HepG2 (cell line): Measurements from ENCODE around the gene TSPAN7. TPM values are rescaled to one million over a fixed set of nuclear protein-coding genes. Genes with fewer than 3 reads are reported as not detected.

ENCODE experiments used
- ATAC-seq: fragments of 200-7000 bp; cut with Tn5 transposase; 3 replicates; pipeline ENCODE4 v1.9.1; 2020; ENCODE audit warnings: mild to moderate bottlenecking, moderate library complexity
- BruUV-seq: library from RNA; stranded (reverse); fragments of 400-500 nt; replicated peaks from 2 replicates; lab custom pipeline; 2021; lab: Mats Ljungman, UMichigan
- CTCF ChIA-PET: fragments of 300-600 bp; formaldehyde crosslinking; extraction: SDS; loops from one replicate; lab custom pipeline; 2021; ENCODE audit warnings: low total read pairs, inconsistent platforms, low intra/inter-chr PET ratio; lab: Yijun Ruan, JAX
- POLR2A ChIA-PET: fragments of 350-600 bp; sonication (Branson Sonifier 250); formaldehyde crosslinking; loops from one replicate; lab custom pipeline; 2020; ENCODE audit warnings: antibody characterized with exemption, inconsistent platforms; lab: Yijun Ruan, JAX
- DNase-seq: peaks from one replicate; pipeline ENCODE4 v3.0.0-alpha.2; 2015; ENCODE audit warnings: low spot score
- FAIRE-seq: peaks from 3 replicates; lab custom pipeline; 2011; peaks lifted over from hg19 to GRCh38; lab: Jason Lieb, UNC
- H2AFZ ChIP-seq: one replicate; pipeline ENCODE4 v1.6.1; 2011; ENCODE audit warnings: low read length, inconsistent platforms
- H3K27ac ChIP-seq: fragments of 300-600 bp; 3 replicates; pipeline ENCODE4 v1.8.0; 2011; ENCODE audit warnings: mixed run types, mild to moderate bottlenecking, mixed read lengths, low read length, inconsistent platforms; ENCODE audit not compliant: insufficient read depth; ENCODE audit errors: extremely low read length
- H3K27me3 ChIP-seq, 2 experiments: fragments of 200-600 bp in 1 of 2; 2 replicates in 1 of 2; 3 replicates in 1 of 2; pipeline versions ENCODE4 v1.6.0 to v1.8.0; 2011; ENCODE audit warnings: low read length in 2 of 2, mild to moderate bottlenecking in 2 of 2, moderate library complexity in 2 of 2, inconsistent platforms in 1 of 2; ENCODE audit not compliant: insufficient read depth in 2 of 2, control insufficient read depth in 1 of 2
- H3K36me3 ChIP-seq, 2 experiments: fragments of 200-600 bp in 1 of 2; replicated peaks in 1 of 2; 2 replicates in 1 of 2; 3 replicates in 1 of 2; pipeline versions ENCODE4 v1.5.1 to v1.8.0; 2011; ENCODE audit warnings: low read length in 2 of 2, inconsistent platforms in 1 of 2; ENCODE audit not compliant: insufficient read depth in 2 of 2, control insufficient read depth in 1 of 2
- H3K4me1 ChIP-seq: 2 replicates; pipeline ENCODE4 v1.5.1; 2012; ENCODE audit warnings: low read length, inconsistent platforms; ENCODE audit not compliant: insufficient read depth
- H3K4me2 ChIP-seq: 2 replicates; pipeline ENCODE4 v1.6.0; 2011; ENCODE audit warnings: low read depth, low read length, inconsistent platforms
- H3K4me3 ChIP-seq, 3 experiments: fragments of 200-600 bp in 1 of 3; sonication (generic), shearing (Covaris generic) in 1 of 3; replicated peaks in 1 of 3; 2 replicates each; pipeline ENCODE4 v1.5.1; 2011 to 2016; ENCODE audit warnings: low read length in 3 of 3, inconsistent platforms in 2 of 3, low read depth in 2 of 3, mild to moderate bottlenecking in 2 of 3, control low read depth in 1 of 3, mixed read lengths in 1 of 3; ENCODE audit not compliant: insufficient read depth in 1 of 3
- H3K79me2 ChIP-seq: one replicate; pipeline ENCODE4 v1.6.1; 2011; ENCODE audit warnings: low read length, inconsistent platforms; ENCODE audit not compliant: insufficient read depth
- H3K9ac ChIP-seq: 2 replicates; pipeline ENCODE4 v1.6.0; 2011; ENCODE audit warnings: mild to moderate bottlenecking, low read depth, low read length, inconsistent platforms; ENCODE audit not compliant: insufficient read depth
- H3K9me3 ChIP-seq: 2 replicates; pipeline ENCODE4 v1.5.1; 2012; ENCODE audit warnings: mild to moderate bottlenecking, low read length
- H4K20me1 ChIP-seq: 2 replicates; pipeline ENCODE4 v1.6.0; 2011; ENCODE audit warnings: inconsistent platforms, mild to moderate bottlenecking, low read length, moderate library complexity; ENCODE audit not compliant: insufficient read depth
- CREM ChIP-seq, 2 experiments: sonication (generic) in 1 of 2; formaldehyde crosslinking in 1 of 2; IDR thresholded peaks; 2 replicates each; pipeline versions ENCODE4 v1.4.0 to v1.6.1; 2016 to 2020; ENCODE audit warnings: antibody characterized with exemption in 1 of 2, mild to moderate bottlenecking in 1 of 2, missing genetic modification reagents in 1 of 2
- ERF ChIP-seq: IDR thresholded peaks from 2 replicates; pipeline ENCODE4 v1.6.1; 2018; ENCODE audit warnings: missing biosample characterization, missing genetic modification reagents
- GABPA ChIP-seq, 2 experiments: IDR thresholded peaks; 2 replicates each; pipeline ENCODE4 v1.6.1; 2011 to 2016; ENCODE audit warnings: low read depth in 2 of 2, low read length in 1 of 2, missing biosample characterization in 1 of 2, missing genetic modification characterization in 1 of 2
- MAFG ChIP-seq: sonication (generic); formaldehyde crosslinking; IDR thresholded peaks from 2 replicates; pipeline ENCODE4 v1.5.1; 2020; ENCODE audit warnings: mild to moderate bottlenecking, missing genetic modification reagents
- MLX ChIP-seq: IDR thresholded peaks from 2 replicates; pipeline ENCODE4 v1.6.1; 2016
- NFKBIZ ChIP-seq: IDR thresholded peaks from 2 replicates; pipeline ENCODE4 v1.6.1; 2018; ENCODE audit warnings: missing genetic modification reagents, missing compliant biosample characterization
- PCBP1 ChIP-seq: fragments of 200-400 bp; formaldehyde crosslinking; IDR thresholded peaks from 2 replicates; pipeline ENCODE4 v1.6.1; 2017; ENCODE audit warnings: mild to moderate bottlenecking, low read depth, low read length, borderline replicate concordance
- ZBED4 ChIP-seq: sonication (generic); formaldehyde crosslinking; IDR thresholded peaks from 2 replicates; pipeline ENCODE4 v1.4.0; 2020; ENCODE audit warnings: missing genetic modification reagents, borderline replicate concordance
- ZNF232 ChIP-seq: sonication (generic); formaldehyde crosslinking; IDR thresholded peaks from 2 replicates; pipeline ENCODE4 v1.4.0; 2020; ENCODE audit warnings: missing genetic modification reagents, borderline replicate concordance
- ZNF33A ChIP-seq: sonication (generic); formaldehyde crosslinking; IDR thresholded peaks from 2 replicates; pipeline ENCODE4 v1.5.1; 2020; ENCODE audit warnings: missing genetic modification reagents, mild to moderate bottlenecking, moderate library complexity, borderline replicate concordance
- ZNF383 ChIP-seq: sonication (generic); formaldehyde crosslinking; IDR thresholded peaks from 2 replicates; pipeline ENCODE4 v1.4.0; 2020; ENCODE audit warnings: missing genetic modification reagents, mild to moderate bottlenecking, borderline replicate concordance
- ZNF513 ChIP-seq: sonication (generic); formaldehyde crosslinking; conservative IDR thresholded peaks from 2 replicates; pipeline ENCODE4 v1.5.0; 2020; ENCODE audit warnings: missing genetic modification reagents
- ZNF543 ChIP-seq: sonication (generic); formaldehyde crosslinking; IDR thresholded peaks from 2 replicates; pipeline ENCODE4 v1.4.0; 2020; ENCODE audit warnings: mild to moderate bottlenecking, missing genetic modification reagents
- ZNF879 ChIP-seq: sonication (generic); formaldehyde crosslinking; IDR thresholded peaks from 2 replicates; pipeline ENCODE4 v1.8.1; 2023; ENCODE audit warnings: missing genetic modification reagents
- WGBS: methylation state at CpG from one replicate; pipeline ENCODE4 v1.1.6; 2017; ENCODE audit warnings: low lambda C conversion rate; 5-methylcytosine and 5-hydroxymethylcytosine counted together
- in situ Hi-C: cut with HindIII; loops from 2 replicates; pipeline ENCODE4 v1.10.0; 2017; ENCODE audit warnings: low pct_unique_long_range_greater_than_20kb; ENCODE audit not compliant: extremely low pct_ligation_motif_present
- intact Hi-C: fragments of 100-400 bp; cut with micrococcal nuclease; formaldehyde crosslinking; loops from one replicate; pipeline ENCODE4 v1.10.0; 2022; ENCODE audit not compliant: unreplicated experiment
- polyA plus RNA-seq, 8 experiments: library from polyadenylated mRNA; depleted of rRNA in 3 of 8; stranded (reverse) in 7 of 8; unstranded in 1 of 8; fragments of >200 nt; fragmentation: Illumina TruSeq in 4 of 8; extraction: Trizol in 4 of 8; gene quantifications; 2 replicates each; pipeline versions ENCODE4 v1.2.1 to v1.2.3, GENCODE V29; 2011 to 2016; ENCODE audit warnings: low read depth in 4 of 8, missing spikeins in 1 of 8, mixed read lengths in 1 of 8; ENCODE audit not compliant: insufficient read depth in 1 of 8
- total RNA-seq, 5 experiments: library from RNA; depleted of rRNA; stranded (reverse); fragments of >200 nt; fragmentation: Illumina TruSeq; extraction: Trizol; gene quantifications; 2 replicates each; pipeline ENCODE4 v1.2.3, GENCODE V29; 2016; ENCODE audit warnings: low read depth in 1 of 5

TSPAN7 gene
- total and polyA plus RNA-seq, 2 of the 13 experiments (the other 11 are each of a cell fraction or from before 2014, with no cell fraction given), result 21.4 to 47.1 TPM

- H3K4me1 ChIP-seq, result no peaks in the 10 kb centered on the region
- WGBS, result 92% methylated on average over 6 of the region's 6 CpGs
- no peak overlapping the region for H3K4me2 ChIP-seq
- ChIA-PET POLR2A (no interaction called here), CTCF (no interaction called here)
- H3K27me3 ChIP-seq, result no peaks in the 10 kb centered on the region
- no peaks in the 10 kb centered on the region for H3K79me2 ChIP-seq
- no TSS peak for BruUV-seq
- no peak for TF ChIP-seq ZBED4 (CRISPR knock-in tag)
- no peak for TF ChIP-seq ZNF33A
- TF ChIP-seq CREM (IDR thresholded peaks at IDR 0.05), result no peak
- no peak for TF ChIP-seq CREM (CRISPR knock-in tag; IDR thresholded peaks at IDR 0.05)
- TF ChIP-seq GABPA (IDR thresholded peaks at IDR 0.05; ENCODE audit: low read depth, low read length), result no peak
- TF ChIP-seq GABPA (CRISPR knock-in tag; IDR thresholded peaks at IDR 0.05; ENCODE audit: low read depth), result no peak
- no peak for TF ChIP-seq ZNF879
- TF ChIP-seq PCBP1, result no peak
- TF ChIP-seq MAFG (CRISPR knock-in tag), result no peak
- TF ChIP-seq MLX, result no peak
- no peak for TF ChIP-seq ERF (CRISPR knock-in tag)
- TF ChIP-seq NFKBIZ (CRISPR knock-in tag), result no peak
- no peak for TF ChIP-seq ZNF232 (CRISPR knock-in tag)
- TF ChIP-seq ZNF383 (CRISPR knock-in tag), result no peak
- no peak for TF ChIP-seq ZNF513
- no peak for TF ChIP-seq ZNF543
- FAIRE-seq, result no peak
- ATAC-seq, result no peak
- no peak overlapping the region for H2AFZ ChIP-seq
- H3K4me3 ChIP-seq, result no peak overlapping the region
- no peak overlapping the region for H3K27ac ChIP-seq
- no peaks in the 10 kb centered on the region for H3K9me3 ChIP-seq
- no peaks in the 10 kb centered on the region for H3K36me3 ChIP-seq
- no peaks in the 10 kb centered on the region for H4K20me1 ChIP-seq
- intact Hi-C loops (no loop called here), in situ Hi-C loops (no loop called here)
- no peak overlapping the region for H3K9ac ChIP-seq
- DNase-seq, result no peak
Measured at GRCh38 chrX:38616904-38617303, 55.6 kb downstream of the TSPAN7 start.
